GM06990 (cell line): ENCODE data around the gene ANKRD33B.

Experiments
- DNase-seq: peaks from one replicate; pipeline ENCODE4 v3.0.0-alpha.2; 2011; ENCODE audit not compliant: insufficient read length; ENCODE audit errors: extremely low read depth
- H3K27me3 ChIP-seq: replicated peaks from 2 replicates; pipeline ENCODE4 v1.6.0; 2011; ENCODE audit warnings: low read length; ENCODE audit not compliant: control insufficient read depth, insufficient read depth
- H3K36me3 ChIP-seq: 2 replicates; pipeline ENCODE4 v1.5.1; 2011; ENCODE audit warnings: low read length; ENCODE audit not compliant: control insufficient read depth, insufficient read depth
- H3K4me3 ChIP-seq: replicated peaks from 2 replicates; pipeline ENCODE4 v1.5.1; 2011; ENCODE audit warnings: low read depth, mild to moderate bottlenecking, control low read depth, low read length
- TF ChIP-seq, protein P1 (sequence below): IDR thresholded peaks from 2 replicates; pipeline ENCODE4 v1.5.1; 2011; ENCODE audit warnings: low read length, control low read depth, mild to moderate bottlenecking, inconsistent platforms; ENCODE audit not compliant: insufficient read depth, poor library complexity, severe bottlenecking

ANKRD33B gene

DNA sequence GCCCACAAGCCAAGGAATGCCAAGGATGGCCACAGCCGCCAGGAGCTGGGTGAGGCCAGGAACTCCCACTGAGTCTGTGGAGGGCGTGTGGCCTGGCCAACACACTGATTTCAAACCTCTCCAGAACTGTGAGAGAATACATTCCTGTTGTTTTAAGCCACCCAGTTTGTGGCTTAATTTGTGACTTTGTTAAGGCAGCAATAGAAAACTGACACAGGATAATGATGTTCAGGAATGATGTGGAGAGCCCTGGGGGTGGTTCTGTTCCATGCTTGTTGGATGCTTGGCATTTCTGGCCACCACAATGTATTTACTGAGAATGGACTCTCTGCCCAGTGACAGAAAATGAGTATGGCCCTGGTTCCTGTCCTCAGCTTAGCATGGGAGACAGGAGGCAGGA, 114.4 kb downstream of the ANKRD33B start:
- TF ChIP-seq, protein P1, sequence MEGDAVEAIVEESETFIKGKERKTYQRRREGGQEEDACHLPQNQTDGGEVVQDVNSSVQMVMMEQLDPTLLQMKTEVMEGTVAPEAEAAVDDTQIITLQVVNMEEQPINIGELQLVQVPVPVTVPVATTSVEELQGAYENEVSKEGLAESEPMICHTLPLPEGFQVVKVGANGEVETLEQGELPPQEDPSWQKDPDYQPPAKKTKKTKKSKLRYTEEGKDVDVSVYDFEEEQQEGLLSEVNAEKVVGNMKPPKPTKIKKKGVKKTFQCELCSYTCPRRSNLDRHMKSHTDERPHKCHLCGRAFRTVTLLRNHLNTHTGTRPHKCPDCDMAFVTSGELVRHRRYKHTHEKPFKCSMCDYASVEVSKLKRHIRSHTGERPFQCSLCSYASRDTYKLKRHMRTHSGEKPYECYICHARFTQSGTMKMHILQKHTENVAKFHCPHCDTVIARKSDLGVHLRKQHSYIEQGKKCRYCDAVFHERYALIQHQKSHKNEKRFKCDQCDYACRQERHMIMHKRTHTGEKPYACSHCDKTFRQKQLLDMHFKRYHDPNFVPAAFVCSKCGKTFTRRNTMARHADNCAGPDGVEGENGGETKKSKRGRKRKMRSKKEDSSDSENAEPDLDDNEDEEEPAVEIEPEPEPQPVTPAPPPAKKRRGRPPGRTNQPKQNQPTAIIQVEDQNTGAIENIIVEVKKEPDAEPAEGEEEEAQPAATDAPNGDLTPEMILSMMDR = no peak
- DNase-seq = no peak
- H3K27me3 ChIP-seq = no peaks in the 10 kb centered on the region
- peaks cover 47% of the 10 kb centered on the region for H3K36me3 ChIP-seq
- no peak overlapping the region for H3K4me3 ChIP-seq

DNA sequence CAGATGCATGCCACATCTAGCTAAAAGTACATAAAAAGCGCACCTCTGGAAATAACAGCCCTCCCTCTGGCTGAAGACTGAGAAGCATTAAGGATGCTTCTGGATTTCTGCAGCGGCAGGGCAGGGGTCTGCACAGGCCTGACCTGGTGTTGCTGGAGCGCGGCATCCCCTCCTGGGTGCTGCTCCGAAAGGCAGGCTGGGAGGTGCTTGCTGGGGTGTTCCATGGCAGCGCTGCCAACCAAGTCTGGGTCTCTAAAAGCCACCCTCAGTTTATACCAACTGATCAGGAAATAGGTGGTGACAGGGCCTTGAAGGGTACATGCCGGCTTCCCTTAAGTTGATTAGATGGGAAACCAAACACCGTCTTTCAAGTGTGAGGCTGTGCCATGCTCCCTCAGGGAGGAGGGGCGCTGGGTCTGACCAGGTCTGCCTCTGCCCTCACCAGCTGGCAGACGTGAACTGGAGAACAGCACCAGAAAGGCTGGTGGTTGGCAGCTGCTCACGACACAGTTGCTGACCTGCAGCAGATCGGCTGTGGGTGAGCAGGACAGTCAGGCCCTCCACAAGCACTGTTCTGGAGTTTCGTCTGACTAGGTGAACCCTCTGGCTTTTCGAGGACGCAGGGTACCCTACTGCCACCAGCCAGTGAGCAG, 115.6 kb downstream of the ANKRD33B start:
- Histone ChIP-seq H3K4me3 (no peak overlapping the region), H3K27me3 (no peaks in the 10 kb centered on the region), H3K36me3 (peaks cover 51% of the 10 kb centered on the region)
- no peak for DNase-seq
- TF ChIP-seq, protein P1 = no peak

DNA sequence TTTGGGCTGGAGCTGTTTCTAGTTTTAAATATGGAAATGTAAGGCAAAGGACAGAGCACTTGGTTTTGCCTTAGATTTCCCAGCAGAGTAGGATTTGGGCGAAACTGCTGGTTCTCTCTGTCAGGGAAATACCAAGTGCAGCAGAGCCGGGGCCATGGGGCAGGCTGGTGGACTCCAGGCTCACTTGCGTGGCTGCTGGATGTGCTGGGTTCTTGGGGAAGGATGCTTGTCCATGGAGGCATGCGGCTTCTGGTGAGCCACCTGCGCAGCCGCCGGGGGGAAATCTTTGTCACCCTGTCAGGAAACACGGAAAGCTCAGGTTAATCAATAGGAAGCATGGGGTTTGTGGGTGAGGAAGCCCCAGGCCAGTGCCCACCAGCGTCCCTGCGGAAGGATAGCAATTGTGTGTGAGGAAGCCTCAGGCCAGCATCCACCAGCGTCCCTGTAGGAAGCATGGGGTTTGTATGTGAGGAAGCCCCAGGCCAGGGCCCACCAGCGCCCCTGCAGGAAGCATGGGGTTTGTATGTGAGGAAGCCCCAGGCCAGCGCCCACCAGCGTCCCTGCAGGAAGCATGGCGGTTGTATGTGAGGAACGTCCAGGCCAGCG, 117.1 kb downstream of the ANKRD33B start:
- Histone ChIP-seq H3K27me3 (no peaks in the 10 kb centered on the region), H3K4me3 (no peak overlapping the region), H3K36me3 (peaks cover 51% of the 10 kb centered on the region)
- TF ChIP-seq, protein P1 = no peak
- no peak for DNase-seq

DNA sequence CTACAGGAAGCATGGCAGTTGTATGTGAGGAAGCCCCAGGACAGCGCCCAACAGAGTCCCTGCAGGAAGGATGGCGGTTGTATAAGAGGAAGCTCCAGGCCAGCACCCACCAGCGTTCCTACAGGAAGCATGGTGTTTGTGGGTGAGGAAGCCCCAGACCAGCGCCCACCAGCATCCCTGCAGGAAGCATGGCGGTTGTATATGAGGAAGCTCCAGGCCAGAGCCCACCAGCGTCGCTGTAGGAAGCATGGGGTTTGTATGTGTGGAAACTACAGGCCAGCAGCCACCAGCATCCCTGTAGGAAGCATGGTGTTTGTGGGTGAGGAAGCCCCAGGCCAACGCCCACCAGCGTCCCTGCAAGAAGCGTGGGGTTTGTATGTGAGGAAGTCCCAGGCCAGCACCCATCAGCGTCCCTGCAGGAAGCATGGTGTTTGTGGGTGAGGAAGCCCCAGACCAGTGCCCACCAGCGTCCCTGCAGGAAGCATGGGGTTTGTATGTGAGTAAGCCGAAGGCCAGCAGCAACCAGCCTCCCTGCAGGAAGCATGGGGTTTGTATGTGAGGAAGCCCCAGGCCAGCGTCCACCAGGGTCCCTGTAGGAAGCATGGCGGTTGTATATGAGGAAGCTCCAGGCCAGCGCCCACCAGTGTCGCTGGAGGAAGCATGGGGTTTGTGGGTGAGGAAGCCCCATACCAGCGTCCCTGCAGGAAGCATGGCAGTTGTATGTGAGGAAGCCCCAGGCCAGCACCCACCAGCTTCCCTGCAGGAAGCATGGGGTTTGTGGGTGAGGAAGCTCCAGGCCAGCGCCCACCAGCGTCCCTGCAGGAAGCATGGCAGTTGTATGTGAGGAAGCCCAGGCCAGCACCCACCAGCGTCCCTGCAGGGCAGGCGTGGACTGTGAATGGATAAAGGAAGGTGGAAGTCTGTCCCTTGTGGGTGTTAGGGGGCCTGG, 118.1 kb downstream of the ANKRD33B start:
- no peaks in the 10 kb centered on the region for H3K27me3 ChIP-seq
- DNase-seq = no peak
- TF ChIP-seq, protein P1 = no peak
- no peak overlapping the region for H3K4me3 ChIP-seq
- peaks cover 51% of the 10 kb centered on the region for H3K36me3 ChIP-seq

DNA sequence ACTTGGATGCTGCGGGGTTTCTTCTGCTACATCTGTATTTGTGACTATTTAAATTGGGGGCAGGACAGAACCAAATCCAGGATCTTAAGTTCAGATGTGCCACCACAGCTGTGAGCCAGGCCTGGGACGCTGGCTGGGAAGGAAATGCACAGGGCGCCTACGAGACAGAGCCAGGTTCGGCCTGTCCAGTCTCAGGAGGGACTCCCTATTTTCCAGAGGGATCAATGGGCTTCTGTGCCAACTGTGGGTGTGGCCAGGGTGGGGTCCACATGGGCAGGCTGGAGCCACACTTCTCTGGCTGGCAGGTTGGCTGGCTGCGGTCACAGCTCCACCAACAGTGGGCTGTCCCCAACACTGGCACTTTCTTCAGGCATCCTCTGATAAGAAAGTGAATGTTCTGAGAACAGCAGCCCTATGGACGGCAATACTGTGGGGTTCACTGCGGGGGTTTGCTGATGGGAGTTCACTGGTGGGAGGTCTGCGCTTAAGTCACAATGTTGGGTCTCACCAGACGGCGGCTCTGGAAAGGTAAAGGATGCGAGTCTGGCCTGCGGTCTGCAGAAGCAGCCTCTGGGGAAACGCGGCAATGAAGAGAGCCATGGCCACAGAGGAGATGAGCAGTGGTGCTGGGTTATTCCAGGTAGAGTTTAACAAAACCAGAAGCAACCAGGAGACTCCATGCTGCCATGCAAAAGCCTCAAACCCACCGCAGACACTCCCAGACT, 119.1 kb downstream of the ANKRD33B start:
- H3K27me3 ChIP-seq = no peaks in the 10 kb centered on the region
- TF ChIP-seq, protein P1 = no peak
- H3K36me3 ChIP-seq = peaks cover 47% of the 10 kb centered on the region
- H3K4me3 ChIP-seq = no peak overlapping the region
- no peak for DNase-seq
